Transverse colon (tissue), 4 donors: ENCODE data around the gene CREBBP. TPM values are rescaled to one million over a fixed set of nuclear protein-coding genes. Genes with fewer than 3 reads are reported as not detected.

Source experiments
- DNase-seq: peaks from one replicate; pipeline ENCODE4 v3.0.0-alpha.2; 2019
- H3K27ac ChIP-seq, 4 donors: fragments of 200-600 bp; sonication (generic); 2 replicates each; pipeline ENCODE4 v1.5.1; 2016 to 2018; ENCODE audit warnings: inconsistent platforms in 4 of 4
- H3K27me3 ChIP-seq: fragments of 200-600 bp; sonication (generic); 2 replicates; pipeline ENCODE4 v1.5.1; 2017; ENCODE audit warnings: inconsistent platforms
- H3K36me3 ChIP-seq, 4 donors: fragments of 200-600 bp; sonication (generic); 2 replicates each; pipeline ENCODE4 v1.5.1; 2017 to 2019; ENCODE audit warnings: inconsistent platforms in 4 of 4
- H3K4me1 ChIP-seq, 4 donors: fragments of 200-600 bp; sonication (generic); 2 replicates each; pipeline ENCODE4 v1.5.1; 2017 to 2020; ENCODE audit warnings: inconsistent platforms in 4 of 4
- H3K4me3 ChIP-seq, 4 donors: fragments of 200-600 bp; sonication (generic); 1 replicate in 1 of 4; 2 replicates in 3 of 4; pipeline versions ENCODE4 v1.5.1 to v1.6.1; 2017 to 2019; ENCODE audit warnings: inconsistent platforms in 4 of 4
- H3K9me3 ChIP-seq, 2 donors: fragments of 200-600 bp; sonication (generic); 2 replicates each; pipeline ENCODE4 v1.5.1; 2017 to 2019; ENCODE audit warnings: inconsistent platforms in 2 of 2
- EP300 ChIP-seq: sonication (generic); formaldehyde crosslinking; IDR thresholded peaks from one replicate; pipeline ENCODE4 v1.6.1; 2017; ENCODE audit warnings: antibody characterized with exemption, low read depth
- POLR2A ChIP-seq: fragments of 450-650 bp; IDR thresholded peaks from one replicate; pipeline ENCODE4 v1.6.1; 2016; ENCODE audit warnings: antibody characterized with exemption, mild to moderate bottlenecking, moderate library complexity
- POLR2AphosphoS5 ChIP-seq, 3 donors: sonication (generic); formaldehyde crosslinking; IDR thresholded peaks; one replicate each; pipeline ENCODE4 v1.6.1; 2016; ENCODE audit warnings: antibody characterized with exemption in 3 of 3
- WGBS, 2 donors: methylation state at CpG; one replicate each; pipeline ENCODE4 v1.1.5; 2018; ENCODE audit warnings: low coverage in 1 of 2; 5-methylcytosine and 5-hydroxymethylcytosine counted together
- in situ Hi-C, 4 donors: fragments of 200-750 bp; cut with MboI; loops; one replicate each; pipeline versions ENCODE4 v1.15.0 to v1.15.1; 2017; ENCODE audit warnings: low sequenced_read_pairs in 3 of 4, low pct_ligation_motif_present in 1 of 4, low pct_unique_long_range_greater_than_20kb in 1 of 4
- intact Hi-C: fragments of 100-400 bp; cut with DNase I; formaldehyde crosslinking; loops from one replicate; pipeline ENCODE4 v1.15.1; 2023; ENCODE audit warnings: low total_unique reads
- total RNA-seq, 4 donors: library from RNA; depleted of rRNA; stranded (reverse); fragments of >200 nt; gene quantifications; one replicate each; pipeline ENCODE4 v1.1.0, GENCODE V29; 2016
- TF ChIP-seq, protein P1 (sequence below), 5 experiments: fragments of 200-600 bp in 3 of 5; fragments of 450-650 bp in 2 of 5; sonication (generic) in 3 of 5; IDR thresholded peaks; 1 replicate in 2 of 5; 2 replicates in 3 of 5; pipeline ENCODE4 v1.5.1; 2016 to 2017; ENCODE audit warnings: antibody characterized with exemption in 5 of 5, inconsistent platforms in 3 of 5, mild to moderate bottlenecking in 2 of 5, moderate library complexity in 1 of 5

Gene CREBBP
- total RNA-seq, 4 donors from 2014 or later: 52.4 to 235 (median 98.7) TPM

DNA sequence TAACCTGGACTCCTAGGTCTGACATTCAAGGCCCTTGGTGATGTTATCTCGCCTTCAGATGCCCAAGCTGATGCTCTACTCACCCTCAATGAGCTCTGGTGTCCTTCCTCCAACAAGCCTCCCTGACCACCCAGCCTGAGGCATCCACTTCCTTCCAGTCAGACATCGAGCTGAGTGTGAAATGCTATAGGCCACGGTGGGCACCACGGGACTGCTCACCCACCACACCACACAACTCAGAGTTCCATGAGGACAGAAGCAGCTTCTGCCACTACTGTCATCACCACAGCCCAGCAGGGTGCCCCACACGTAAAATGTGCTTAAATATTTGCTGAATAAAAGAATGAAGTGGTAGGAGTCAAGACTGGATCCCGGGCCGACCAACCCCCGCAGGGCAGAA is 12.0 kb downstream of the CREBBP start:
- Histone ChIP-seq H3K36me3 (no peaks in the 10 kb centered on the region), H3K4me3 (no peak overlapping the region), H3K4me1 (peaks cover 51 to 92% (median 63%) of the 10 kb centered on the region in 4 donors), H3K27ac (no peak overlapping the region), H3K9me3 (no peaks in the 10 kb centered on the region), H3K27me3 (no peaks in the 10 kb centered on the region)
- WGBS, 2 donors: 89 to 100% methylated on average over 4 to 8 of the region's 8 CpGs
- no peak for DNase-seq
- TF ChIP-seq EP300: no peak
- TF ChIP-seq, protein P1, sequence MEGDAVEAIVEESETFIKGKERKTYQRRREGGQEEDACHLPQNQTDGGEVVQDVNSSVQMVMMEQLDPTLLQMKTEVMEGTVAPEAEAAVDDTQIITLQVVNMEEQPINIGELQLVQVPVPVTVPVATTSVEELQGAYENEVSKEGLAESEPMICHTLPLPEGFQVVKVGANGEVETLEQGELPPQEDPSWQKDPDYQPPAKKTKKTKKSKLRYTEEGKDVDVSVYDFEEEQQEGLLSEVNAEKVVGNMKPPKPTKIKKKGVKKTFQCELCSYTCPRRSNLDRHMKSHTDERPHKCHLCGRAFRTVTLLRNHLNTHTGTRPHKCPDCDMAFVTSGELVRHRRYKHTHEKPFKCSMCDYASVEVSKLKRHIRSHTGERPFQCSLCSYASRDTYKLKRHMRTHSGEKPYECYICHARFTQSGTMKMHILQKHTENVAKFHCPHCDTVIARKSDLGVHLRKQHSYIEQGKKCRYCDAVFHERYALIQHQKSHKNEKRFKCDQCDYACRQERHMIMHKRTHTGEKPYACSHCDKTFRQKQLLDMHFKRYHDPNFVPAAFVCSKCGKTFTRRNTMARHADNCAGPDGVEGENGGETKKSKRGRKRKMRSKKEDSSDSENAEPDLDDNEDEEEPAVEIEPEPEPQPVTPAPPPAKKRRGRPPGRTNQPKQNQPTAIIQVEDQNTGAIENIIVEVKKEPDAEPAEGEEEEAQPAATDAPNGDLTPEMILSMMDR (IDR thresholded peaks at IDR 0.05): no peak
- intact Hi-C loops: no loop called here
- in situ Hi-C loops: no loop called here

DNA sequence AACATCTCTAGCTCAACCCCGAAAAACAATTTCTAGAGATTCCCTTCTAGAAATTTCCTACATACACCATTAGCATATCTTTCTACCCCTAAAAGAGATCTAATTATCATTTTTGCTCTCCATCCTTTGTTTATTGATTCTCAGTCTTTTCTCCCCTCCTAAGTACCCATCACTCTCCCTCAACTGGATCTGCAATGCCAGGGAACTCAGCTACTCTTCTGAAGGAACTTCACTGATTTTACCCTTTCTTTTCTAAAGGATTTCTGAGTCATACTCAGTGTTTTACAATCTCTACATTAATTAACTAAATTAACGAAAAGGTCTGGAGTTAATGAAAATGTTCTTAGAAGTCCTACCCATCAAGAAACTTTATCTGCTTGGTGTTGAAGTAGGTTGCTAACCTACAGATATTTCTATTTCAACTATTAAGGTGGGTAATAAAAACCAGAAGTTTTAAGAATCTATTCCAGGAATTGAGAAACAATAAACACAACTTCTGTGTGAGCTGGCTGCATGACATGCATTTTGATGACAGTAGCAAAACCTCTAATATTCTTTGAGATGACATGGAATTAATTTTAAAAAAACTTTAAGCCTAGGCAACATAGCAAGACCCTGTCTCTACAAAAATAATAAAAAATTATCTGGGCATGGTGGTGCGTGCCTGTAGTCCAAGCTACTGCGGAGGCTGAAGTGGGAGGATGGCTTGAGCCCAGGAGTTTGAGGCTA is 13.6 kb downstream of the CREBBP start:
- DNase-seq: no peak
- in situ Hi-C loops (no loop called here), intact Hi-C loops (no loop called here)
- TF ChIP-seq, protein P1 (IDR thresholded peaks at IDR 0.05): no peak
- TF ChIP-seq POLR2AphosphoS5 (IDR thresholded peaks at IDR 0.05) (no peak), POLR2A (no peak), EP300 (no peak)
- no peaks in the 10 kb centered on the region for H3K9me3 ChIP-seq
- peaks cover 49 to 93% (median 59%) of the 10 kb centered on the region in 4 donors for H3K4me1 ChIP-seq
- no peaks in the 10 kb centered on the region for H3K27me3 ChIP-seq
- WGBS, 2 donors: 88 to 89% methylated on average over 4 of the region's 4 CpGs
- H3K36me3 ChIP-seq: no peaks in the 10 kb centered on the region
- no peak overlapping the region for H3K4me3 ChIP-seq
- no peak overlapping the region for H3K27ac ChIP-seq

DNA sequence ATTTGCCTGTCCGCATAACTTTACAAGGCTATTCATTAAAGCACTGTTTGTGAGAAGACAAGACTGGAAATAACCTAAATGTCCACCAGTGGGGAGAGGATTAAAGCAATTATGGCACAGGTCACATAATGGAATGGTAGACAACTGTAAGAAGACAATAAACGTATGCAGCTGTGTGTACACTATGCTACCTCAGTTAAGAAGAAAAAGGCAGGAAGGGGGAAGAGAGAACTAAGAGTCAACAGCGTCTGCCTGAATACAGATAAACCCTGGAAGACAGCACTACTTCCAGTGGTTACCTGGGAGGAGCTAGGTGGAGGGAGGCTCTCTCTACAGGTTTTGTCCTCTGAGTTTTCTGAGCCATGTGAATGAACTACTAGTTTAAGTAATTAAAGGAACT is 15.3 kb downstream of the CREBBP start:
- Histone ChIP-seq H3K27me3 (no peaks in the 10 kb centered on the region), H3K27ac (no peak overlapping the region), H3K4me3 (no peak overlapping the region), H3K9me3 (no peaks in the 10 kb centered on the region), H3K4me1 (peaks cover 36 to 91% (median 54%) of the 10 kb centered on the region in 4 donors), H3K36me3 (no peaks in the 10 kb centered on the region)
- in situ Hi-C loops: no loop called here
- intact Hi-C loops: no loop called here
- TF ChIP-seq POLR2A: no peak
- no peak for TF ChIP-seq POLR2AphosphoS5 (IDR thresholded peaks at IDR 0.05)
- TF ChIP-seq, protein P1 (IDR thresholded peaks at IDR 0.05): no peak
- TF ChIP-seq EP300: no peak
- 37 to 41% methylated on average over 3 of the region's 3 CpGs for WGBS, 2 donors
- DNase-seq: no peak

DNA sequence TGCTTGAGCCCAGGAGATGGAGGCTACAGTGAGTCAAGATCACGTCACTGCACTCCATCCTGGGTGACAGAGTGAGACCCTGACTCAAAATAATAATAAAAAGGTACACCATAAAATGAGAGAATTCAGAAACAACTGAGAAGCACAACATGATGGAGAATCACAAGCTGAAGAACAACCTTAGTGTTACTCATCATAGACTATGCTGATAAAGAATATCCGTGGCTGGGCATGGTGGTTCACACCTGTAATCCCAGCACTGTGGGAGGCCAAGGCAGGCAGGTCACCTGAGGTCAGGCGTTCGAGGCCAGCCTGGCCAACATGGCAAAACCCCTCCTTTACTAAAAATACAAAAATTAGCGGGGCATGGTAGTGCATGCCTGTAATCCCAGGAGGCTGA is 16.0 kb downstream of the CREBBP start:
- Histone ChIP-seq H3K27ac (no peak overlapping the region), H3K9me3 (no peaks in the 10 kb centered on the region), H3K4me3 (no peak overlapping the region), H3K4me1 (peaks cover 33 to 90% (median 53%) of the 10 kb centered on the region in 4 donors), H3K36me3 (no peaks in the 10 kb centered on the region), H3K27me3 (no peaks in the 10 kb centered on the region)
- TF ChIP-seq POLR2A (no peak), POLR2AphosphoS5 (IDR thresholded peaks at IDR 0.05) (no peak)
- TF ChIP-seq, protein P1 (IDR thresholded peaks at IDR 0.05): no peak
- WGBS, 2 donors: 86% methylated on average over 5 of the region's 5 CpGs; no CpG with 5 or more reads in 1 of the 2 donors
- no peak for DNase-seq
- intact Hi-C loops (no loop called here), in situ Hi-C loops (no loop called here)
